ENCODE data around the gene LY6G6D. TPM values are rescaled to one million over a fixed set of nuclear protein-coding genes. Genes with fewer than 3 reads are reported as not detected.

LY6G6D gene
- total and polyA plus RNA-seq, 2 of the 13 experiments (the other 11 are each of a cell fraction or from before 2014, with no cell fraction given) = not detected

- TF ChIP-seq ZNF12 (CRISPR knock-in tag; IDR thresholded peaks at IDR 0.05) (peak; percentile 55; the same call in 1 of the 2 replicates), NR2F1 (CRISPR knock-in tag; IDR thresholded peaks at IDR 0.05) (no peak), ZBTB7B (CRISPR knock-in tag; IDR thresholded peaks at IDR 0.05) (peak; percentile 82), ZKSCAN8 (CRISPR knock-in tag; IDR thresholded peaks at IDR 0.05; ENCODE audit: borderline replicate concordance) (peak; percentile 79; the same call in 1 of the 2 replicates), RORA (CRISPR knock-in tag; IDR thresholded peaks at IDR 0.05) (no peak), CEBPB (IDR thresholded peaks at IDR 0.05; ENCODE audit: borderline replicate concordance, low read depth, low read length) (peak; percentile 100), ZNF709 (CRISPR knock-in tag; IDR thresholded peaks at IDR 0.05) (no peak), REL (CRISPR knock-in tag; conservative IDR thresholded peaks at IDR 0.05) (no peak), TCF7 (IDR thresholded peaks at IDR 0.05; ENCODE audit: low read depth) (no peak), FOSL2 (CRISPR knock-in tag; IDR thresholded peaks at IDR 0.05) (peak; percentile 74; the same call in 1 of the 2 replicates), ZFP1 (CRISPR knock-in tag; IDR thresholded peaks at IDR 0.05) (peak; percentile 84; the same call in 1 of the 2 replicates), ZUFSP (CRISPR knock-in tag; IDR thresholded peaks at IDR 0.05; ENCODE audit: borderline replicate concordance) (no peak), SOX6 (IDR thresholded peaks at IDR 0.05) (no peak), SOX6 (CRISPR knock-in tag; IDR thresholded peaks at IDR 0.05) (peak; percentile 47), HNRNPUL1 (IDR thresholded peaks at IDR 0.05; ENCODE audit: low read depth, low read length) (no peak), CBX5 (CRISPR knock-in tag; IDR thresholded peaks at IDR 0.05; ENCODE audit: borderline replicate concordance) (peak; percentile 73; the same call in 1 of the 2 replicates), FOSL1 (CRISPR knock-in tag; IDR thresholded peaks at IDR 0.05; ENCODE audit: borderline replicate concordance) (no peak), ZEB1 (IDR thresholded peaks at IDR 0.05; ENCODE audit: insufficient replicate concordance, low read depth) (no peak), MZF1 (CRISPR knock-in tag; IDR thresholded peaks at IDR 0.05; ENCODE audit: borderline replicate concordance) (no peak), PHF8 (CRISPR knock-in tag; IDR thresholded peaks at IDR 0.05) (peak; percentile 92), KAT8 (CRISPR knock-in tag; IDR thresholded peaks at IDR 0.05) (peak; percentile 96)
- TF ChIP-seq, protein P1, sequence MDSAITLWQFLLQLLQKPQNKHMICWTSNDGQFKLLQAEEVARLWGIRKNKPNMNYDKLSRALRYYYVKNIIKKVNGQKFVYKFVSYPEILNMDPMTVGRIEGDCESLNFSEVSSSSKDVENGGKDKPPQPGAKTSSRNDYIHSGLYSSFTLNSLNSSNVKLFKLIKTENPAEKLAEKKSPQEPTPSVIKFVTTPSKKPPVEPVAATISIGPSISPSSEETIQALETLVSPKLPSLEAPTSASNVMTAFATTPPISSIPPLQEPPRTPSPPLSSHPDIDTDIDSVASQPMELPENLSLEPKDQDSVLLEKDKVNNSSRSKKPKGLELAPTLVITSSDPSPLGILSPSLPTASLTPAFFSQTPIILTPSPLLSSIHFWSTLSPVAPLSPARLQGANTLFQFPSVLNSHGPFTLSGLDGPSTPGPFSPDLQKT (CRISPR knock-in tag; IDR thresholded peaks at IDR 0.05; ENCODE audit: borderline replicate concordance) = no peak
- TF ChIP-seq, protein P2, sequence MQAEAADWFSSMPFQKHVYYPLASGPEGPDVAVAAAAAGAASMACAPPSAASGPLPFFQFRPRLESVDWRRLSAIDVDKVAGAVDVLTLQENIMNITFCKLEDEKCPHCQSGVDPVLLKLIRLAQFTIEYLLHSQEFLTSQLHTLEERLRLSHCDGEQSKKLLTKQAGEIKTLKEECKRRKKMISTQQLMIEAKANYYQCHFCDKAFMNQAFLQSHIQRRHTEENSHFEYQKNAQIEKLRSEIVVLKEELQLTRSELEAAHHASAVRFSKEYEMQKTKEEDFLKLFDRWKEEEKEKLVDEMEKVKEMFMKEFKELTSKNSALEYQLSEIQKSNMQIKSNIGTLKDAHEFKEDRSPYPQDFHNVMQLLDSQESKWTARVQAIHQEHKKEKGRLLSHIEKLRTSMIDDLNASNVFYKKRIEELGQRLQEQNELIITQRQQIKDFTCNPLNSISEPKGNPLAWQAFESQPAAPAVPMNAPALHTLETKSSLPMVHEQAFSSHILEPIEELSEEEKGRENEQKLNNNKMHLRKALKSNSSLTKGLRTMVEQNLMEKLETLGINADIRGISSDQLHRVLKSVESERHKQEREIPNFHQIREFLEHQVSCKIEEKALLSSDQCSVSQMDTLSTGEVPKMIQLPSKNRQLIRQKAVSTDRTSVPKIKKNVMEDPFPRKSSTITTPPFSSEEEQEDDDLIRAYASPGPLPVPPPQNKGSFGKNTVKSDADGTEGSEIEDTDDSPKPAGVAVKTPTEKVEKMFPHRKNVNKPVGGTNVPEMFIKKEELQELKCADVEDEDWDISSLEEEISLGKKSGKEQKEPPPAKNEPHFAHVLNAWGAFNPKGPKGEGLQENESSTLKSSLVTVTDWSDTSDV (CRISPR knock-in tag; IDR thresholded peaks at IDR 0.05) = no peak
- TF ChIP-seq, protein P3, sequence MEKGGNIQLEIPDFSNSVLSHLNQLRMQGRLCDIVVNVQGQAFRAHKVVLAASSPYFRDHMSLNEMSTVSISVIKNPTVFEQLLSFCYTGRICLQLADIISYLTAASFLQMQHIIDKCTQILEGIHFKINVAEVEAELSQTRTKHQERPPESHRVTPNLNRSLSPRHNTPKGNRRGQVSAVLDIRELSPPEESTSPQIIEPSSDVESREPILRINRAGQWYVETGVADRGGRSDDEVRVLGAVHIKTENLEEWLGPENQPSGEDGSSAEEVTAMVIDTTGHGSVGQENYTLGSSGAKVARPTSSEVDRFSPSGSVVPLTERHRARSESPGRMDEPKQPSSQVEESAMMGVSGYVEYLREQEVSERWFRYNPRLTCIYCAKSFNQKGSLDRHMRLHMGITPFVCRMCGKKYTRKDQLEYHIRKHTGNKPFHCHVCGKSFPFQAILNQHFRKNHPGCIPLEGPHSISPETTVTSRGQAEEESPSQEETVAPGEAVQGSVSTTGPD (CRISPR knock-in tag; IDR thresholded peaks at IDR 0.05) = peak; percentile 52; the same call in 1 of the 2 replicates
These were observed 12.1 kb upstream of the LY6G6D start, which contains the start of gene ABHD16A (continued) for GRCh38 chr6:31702819-31703716.

Data from HepG2 (cell line).